HG02970 (cell line): ENCODE data around the gene AFTPH.
A peak's percentile ranks its signal among the peaks of the same experiment; 100 is the strongest.

Source experiments
- ATAC-seq: cut with Tn5 transposase; IDR thresholded peaks from one replicate; pipeline ENCODE4 v1.9.1; 2021; ENCODE audit warnings: mild to moderate bottlenecking, moderate library complexity, moderate number of reproducible peaks; ENCODE audit not compliant: unreplicated experiment, low FRiP score

The AFTPH gene

DNA sequence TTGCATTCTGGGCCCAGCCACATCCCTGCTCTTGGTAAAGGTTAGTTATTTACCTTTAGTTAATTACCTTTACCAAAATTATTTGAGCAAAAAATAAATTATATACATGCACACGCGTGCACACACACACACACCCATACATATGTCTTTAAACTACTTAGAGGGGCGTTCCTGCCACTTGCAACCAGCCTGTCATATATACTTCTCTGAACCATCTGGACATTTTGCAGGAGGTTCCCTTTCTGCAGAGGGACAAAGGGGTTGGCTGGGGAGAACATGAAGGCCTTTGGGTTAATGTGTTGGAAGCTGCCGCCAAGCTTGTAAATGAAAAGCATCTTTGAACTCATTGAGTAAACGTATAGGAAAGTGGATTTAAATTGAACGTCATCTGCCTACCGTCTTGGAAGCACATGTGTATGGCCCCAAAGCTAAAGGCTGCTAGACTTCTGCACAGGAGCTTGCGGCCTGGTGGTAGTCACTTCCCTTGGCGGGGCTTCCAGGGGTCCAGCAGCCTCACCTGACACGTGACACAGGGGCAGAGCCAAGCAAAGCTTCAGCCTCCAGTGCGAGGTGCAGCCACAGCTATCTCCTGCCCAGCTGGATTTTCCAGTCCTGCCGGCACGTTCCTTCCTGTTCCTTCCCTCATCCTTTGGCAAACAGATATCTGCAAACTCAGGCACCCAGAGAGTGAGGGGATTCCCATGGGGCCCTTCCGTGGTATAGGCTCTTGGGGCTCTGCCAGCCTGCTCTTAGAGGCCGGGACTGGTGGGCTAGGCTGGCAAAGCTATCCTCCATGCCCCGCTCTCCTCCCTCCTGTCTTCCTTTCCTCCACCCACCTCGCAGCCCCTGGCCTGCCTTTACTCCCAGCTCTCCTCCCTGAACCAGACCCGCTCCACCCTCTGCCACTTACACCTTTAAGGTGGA is 83.5 kb downstream of the AFTPH start:
- ATAC-seq = no peak

DNA sequence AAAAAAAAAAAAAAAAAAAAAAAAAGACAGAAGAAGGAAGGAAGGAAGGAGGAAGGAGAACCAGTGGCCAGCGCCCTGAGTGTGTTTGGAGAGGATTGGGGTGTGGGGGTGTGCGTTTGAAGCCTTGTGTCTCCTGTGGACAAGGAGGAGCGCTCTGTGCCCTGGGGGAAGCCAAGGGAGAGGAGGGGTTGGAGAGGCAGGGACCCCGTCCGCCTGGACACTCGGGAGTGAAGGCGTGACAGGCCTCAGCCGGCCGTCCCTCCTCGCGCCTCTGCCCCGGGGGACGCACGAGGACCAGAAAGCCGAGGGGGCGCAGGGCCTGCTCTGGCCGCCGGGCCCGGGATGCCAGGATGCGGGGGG is 84.7 kb downstream of the AFTPH start:
- ATAC-seq = no peak

DNA sequence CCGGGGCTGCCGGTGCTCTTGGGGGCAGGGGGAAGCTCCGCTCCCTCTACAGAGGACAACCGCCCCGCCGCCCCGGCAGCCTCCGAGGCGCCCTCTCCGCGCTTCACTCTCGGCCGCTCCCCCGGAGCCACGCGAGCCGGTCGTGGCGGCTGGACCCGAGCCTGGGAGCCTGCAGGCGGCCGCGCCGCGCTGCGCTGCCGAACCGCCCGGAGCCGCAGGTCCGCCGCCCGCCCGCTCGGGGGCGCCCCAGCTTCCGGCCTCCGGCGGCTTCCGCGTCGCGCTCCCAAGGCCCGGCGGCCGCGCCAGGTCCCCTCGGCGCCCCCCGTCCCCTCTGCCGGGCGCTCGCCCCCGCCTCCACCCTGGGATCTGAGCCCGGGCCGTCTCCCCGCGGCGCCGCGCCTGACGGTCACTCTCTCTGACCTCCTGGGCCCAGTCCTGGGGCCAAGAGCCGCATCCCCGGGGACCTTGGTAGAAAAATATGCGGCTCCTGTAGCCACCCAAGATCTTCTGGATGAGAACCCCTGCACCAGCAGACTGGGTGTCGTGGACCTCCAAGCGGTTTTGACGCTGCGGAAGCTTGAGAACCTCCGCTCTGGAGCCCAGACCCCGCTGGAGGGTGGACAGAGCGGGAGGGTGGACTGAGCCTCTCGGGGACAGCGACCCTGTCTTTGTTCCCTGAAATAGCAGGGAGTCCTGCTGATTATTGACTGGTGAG is 85.3 kb downstream of the AFTPH start:
- peak; percentile 46 for ATAC-seq

DNA sequence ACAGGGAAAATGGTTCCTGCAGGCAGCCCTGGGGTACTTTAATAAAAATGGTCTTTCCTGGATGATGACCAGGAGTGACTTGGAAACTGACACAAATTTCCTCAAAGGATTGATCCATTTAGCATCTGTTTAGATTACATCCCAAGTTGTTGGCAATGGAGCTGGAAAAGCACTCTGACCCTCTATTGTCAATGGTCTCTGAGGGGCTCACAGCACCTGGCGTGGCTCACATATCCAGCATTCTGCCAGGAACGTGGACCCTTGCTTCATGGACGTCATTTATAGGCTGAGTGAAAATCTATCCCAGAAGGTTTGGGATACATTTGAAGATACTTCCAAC is 85.8 kb downstream of the AFTPH start:
- no peak for ATAC-seq

DNA sequence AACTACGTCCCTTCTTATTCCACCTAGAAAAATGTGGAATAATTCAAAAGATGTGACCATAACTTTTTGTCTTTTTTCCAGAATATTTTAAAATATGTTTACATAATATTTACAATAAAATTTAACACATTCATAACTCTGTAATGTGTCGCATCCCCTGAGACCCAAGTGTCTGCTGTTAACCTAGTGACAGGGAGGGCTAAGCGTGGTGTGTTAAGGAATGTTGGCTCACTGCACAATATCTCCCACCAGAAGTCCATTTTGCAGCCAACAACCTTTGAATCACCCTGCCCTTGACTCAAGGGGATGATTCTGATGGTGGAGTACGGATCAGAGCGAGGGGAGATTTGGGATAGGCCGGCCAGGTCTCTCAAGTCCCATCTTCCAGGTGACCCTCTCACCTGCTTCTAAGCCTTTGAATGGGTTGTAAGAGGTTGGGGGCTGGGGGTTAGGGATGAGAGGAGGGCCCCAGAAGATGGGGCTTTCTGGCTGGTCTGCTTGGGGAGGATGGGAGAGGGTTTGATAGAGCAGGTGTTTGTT is 86.3 kb downstream of the AFTPH start:
- ATAC-seq = no peak

DNA sequence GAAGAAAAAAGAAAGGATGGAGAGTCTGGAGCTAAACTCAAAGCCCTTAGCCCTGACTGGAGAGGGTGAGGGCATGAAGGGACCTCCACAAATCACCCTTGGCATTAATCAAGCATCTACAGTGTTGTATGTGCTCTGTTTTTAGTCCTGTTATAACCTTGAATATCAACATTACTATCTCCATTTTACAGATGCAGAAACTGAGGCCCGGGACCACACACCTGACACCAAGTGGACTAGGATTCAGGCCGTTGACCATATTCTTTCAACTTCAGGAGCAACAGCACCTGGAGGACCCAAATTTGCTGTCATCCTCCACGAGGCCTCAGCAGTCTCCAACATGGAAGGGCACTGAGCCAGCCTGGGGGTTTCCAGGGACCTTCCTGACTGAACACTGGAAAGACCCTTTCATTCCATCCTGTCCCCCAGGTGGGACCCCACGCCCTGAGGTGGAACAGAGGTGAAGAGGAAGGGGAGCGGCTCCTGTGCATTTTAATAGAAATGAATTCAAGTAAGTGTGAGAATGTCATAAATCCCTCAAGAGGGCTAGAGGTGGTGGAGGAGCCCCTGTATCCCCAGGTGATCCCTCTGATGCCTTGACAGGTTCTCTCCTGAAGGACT is 88.6 kb downstream of the AFTPH start:
- ATAC-seq = no peak

DNA sequence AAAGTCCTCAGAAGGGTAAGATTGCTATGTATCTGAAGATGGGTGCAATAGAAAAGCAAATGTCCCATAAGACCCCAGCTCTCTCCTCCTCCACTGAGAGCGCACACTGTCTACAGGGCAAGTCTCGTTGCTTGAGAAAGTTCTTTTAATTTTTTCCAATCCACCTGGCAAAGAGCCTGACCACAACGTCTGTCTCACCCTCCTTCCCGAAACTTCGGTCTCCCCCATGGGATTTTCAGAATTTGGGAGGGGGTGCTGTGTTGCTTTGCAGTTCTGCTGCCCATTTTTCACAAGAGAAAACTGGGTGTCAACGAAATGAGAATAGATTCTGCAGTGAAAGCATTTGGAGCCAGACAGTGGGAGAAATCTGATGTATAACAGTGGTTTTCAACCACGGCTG is 89.1 kb downstream of the AFTPH start:
- ATAC-seq = no peak

DNA sequence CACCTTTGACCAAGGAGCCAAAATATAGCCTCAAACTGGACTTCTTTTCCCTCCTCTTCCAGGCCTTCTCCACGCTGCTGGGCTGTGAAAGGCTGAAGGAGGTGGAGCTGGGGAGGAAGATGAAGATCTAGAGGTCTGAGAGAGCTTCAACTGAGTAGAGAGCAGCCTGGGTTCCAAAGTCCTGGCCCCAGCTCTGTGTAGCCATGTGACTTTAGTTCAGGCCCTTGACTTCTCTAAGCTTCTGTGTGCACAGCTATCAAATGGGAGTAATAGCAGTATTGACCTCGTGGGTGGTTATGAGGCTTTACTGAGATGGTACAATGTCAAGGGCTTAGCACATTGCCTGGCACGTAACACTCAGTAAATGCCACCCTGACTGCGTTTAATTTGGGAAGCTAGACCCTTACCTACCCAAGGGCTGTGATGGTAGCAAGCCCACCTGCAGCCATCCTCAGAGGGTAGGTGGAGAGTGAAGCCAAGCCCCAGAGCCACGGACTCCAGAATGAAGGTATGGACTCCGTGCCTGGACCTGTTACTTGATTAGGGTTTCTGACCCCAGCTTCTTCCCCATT is 91.2 kb downstream of the AFTPH start:
- no peak for ATAC-seq

DNA sequence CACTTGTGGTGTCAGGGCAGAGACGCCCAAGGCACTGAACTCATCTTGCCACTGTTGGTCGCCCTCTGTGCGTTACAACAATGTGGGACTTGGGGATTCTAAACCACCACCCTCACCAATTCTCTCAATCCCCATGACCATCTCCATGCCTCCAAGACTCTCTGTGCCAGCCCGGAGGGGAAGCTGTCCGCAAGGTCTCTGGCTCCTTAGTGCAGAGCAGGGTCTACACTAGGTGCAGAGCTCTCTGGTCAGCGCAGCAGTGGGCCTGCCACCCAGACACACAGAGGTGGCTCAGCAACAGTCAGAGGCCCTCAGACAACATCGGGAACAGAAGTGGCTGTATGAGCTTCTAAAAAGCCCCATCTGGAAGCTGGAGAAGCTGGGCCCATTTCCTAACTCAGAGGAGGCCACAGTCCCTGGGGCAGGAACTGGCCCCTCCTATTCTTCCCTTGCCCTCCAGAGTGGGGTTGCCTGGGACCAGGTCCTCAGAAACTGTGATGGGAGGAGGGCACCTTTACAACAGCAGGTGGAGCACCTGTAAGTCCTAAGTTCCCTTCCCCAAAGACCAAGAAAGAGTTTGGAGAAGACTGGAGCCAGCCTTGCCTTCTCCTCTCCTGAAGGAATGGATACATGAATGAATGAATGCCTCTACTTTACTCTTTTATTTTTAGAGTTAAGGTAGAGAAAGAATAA is 91.9 kb downstream of the AFTPH start:
- ATAC-seq = no peak

DNA sequence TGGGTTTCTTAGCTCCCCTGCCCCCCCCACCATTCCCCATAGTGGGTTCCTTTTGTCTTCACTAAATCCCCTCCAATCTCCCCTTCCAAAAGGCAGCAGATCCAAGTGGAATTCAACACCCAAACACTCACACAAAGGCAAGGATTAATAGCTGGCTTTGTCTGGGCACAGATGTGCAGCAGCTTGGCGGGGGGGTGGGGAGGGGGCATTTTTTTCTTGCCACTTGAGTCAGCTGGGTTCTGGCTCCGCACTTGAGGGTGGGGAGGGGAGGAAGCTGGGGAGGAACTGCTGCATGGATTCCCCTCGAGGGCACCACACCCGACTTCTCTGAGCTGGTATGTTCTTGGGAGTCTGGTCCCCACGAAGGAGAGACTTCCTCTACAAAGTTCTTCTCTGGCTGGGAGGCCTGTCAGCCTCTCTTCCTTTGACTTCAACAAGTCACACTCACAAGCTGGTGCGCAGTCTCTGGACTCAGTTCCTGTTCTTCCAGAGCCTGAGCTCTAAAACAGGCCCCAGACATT is 93.6 kb downstream of the AFTPH start:
- ATAC-seq = no peak

DNA sequence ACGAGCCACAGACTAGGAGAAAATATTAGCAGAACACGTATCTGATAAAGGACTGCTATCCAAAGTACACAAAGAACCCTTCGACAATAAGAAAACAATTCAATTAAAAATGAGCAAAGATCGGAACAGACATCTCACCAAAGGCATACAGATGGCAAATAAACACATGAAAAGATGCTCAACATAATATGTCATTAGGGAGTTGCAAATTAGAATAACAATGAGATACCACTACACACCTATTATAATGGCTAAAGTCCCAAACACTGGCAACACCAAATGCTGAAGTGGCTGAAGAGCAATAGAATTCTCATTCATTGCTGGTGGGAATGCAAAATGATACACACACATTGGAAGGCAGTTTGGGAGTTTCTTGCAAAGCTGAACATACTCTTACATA is 96.5 kb downstream of the AFTPH start:
- ATAC-seq = no peak

DNA sequence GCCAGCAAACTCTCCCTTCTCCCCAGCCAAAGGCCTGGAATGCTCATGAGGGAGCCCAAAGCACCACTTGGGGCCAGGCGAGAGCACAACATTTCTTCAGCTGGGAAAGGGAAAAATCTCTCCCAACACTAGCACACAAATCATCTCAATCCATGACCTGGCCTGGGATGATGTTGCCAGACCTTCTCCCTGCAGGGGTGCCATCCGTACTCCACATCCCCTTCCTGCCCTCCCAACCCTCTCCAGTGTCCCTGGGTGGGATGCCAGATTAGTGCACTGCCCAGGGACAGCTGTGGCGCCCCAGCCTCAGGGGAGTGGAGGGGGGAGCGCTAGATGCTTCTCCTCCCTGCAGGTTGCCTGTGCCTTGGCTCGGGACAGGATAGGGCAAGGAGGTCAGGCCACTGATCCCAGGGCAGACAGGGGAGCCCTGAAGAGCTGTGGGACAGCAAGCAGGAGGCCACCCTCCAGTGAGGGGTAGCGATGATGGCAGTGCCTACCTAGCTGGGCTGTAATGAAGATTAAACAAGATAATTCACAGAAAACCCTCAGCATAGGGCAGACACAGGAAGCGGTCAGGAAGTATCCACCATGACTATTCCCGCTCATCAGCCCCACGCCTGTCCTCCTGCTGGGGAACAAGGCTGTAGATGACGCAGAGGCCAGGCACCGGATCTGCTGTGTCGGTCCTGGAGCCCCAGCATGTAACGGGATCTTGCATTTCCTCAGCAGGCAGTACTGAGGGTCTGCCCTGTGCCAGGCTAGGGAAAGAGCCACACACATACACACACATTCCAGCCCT is 98.5 kb downstream of the AFTPH start:
- ATAC-seq = no peak

DNA sequence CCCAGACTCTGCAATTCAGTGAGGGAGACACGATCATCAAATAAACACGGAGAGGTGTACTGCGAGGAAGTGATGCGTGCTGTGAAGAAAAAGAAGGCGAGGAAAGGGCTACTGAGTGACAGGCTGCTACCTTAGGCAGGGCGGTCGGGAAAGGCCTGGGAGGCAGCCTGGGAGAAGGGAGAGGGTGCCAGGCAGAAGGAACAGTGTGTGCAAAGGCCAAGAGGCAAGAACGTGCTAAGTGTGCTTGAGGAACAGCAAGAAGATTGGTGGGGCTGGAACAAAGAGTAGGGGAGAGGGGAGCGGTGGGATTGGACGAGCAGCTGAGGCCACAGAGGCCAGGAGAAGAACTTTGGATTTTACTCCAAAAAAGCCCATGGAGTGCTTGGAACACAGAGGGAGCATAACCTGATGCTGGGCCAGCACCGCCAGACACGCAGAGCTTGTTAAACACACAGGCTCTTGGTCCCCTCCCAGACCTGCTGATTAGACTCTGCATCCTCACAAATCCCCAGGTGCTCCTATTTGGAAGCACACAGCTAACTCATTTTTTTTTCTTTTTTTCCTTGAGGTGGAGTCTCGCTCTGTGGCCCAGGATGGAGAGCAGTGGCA is 99.2 kb downstream of the AFTPH start:
- no peak for ATAC-seq

DNA sequence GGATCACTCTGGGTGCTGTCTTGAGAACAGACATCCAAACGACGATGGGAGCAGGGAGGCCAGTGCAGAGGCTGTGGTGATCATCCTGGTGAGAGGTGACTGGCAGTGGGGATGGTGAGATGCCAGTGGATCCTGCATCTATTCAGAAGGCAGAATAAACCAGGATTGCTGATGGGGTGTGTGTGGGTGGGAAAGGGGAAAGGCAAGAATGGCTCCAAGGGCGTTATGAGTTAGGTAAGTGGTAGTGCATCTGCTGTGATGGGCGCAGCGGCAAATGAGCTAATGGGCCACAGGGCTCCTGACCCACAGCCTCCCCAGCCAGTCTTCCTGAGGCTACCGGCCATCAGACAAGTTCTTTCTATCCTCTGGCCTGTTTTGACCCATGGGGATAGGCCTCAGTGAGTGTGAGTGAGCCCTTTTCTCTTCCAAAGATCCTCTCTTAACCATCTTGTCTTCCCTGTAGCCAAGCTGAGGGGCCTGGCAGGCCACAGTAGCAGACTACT is 100.0 kb downstream of the AFTPH start:
- ATAC-seq = no peak

DNA sequence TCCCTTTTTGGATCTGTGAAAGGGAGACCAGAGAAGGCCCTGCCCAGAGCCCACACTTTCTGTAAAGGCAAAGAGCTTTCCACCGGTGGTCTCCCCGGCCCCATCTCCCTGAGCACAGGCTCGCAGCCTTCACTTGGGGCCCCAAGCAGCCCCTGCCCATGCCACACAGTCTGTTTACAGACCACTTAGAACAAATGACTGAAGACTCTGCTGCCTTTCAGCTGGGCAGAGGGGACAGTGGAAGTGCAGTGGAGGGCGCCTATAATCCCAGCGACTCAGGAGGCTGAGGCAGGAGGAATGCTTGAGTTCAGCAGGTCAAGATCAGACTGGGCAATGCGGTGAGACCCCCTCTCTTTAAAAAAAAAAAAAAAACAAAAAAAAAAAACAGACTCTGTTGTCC is 100.7 kb downstream of the AFTPH start:
- no peak for ATAC-seq

DNA sequence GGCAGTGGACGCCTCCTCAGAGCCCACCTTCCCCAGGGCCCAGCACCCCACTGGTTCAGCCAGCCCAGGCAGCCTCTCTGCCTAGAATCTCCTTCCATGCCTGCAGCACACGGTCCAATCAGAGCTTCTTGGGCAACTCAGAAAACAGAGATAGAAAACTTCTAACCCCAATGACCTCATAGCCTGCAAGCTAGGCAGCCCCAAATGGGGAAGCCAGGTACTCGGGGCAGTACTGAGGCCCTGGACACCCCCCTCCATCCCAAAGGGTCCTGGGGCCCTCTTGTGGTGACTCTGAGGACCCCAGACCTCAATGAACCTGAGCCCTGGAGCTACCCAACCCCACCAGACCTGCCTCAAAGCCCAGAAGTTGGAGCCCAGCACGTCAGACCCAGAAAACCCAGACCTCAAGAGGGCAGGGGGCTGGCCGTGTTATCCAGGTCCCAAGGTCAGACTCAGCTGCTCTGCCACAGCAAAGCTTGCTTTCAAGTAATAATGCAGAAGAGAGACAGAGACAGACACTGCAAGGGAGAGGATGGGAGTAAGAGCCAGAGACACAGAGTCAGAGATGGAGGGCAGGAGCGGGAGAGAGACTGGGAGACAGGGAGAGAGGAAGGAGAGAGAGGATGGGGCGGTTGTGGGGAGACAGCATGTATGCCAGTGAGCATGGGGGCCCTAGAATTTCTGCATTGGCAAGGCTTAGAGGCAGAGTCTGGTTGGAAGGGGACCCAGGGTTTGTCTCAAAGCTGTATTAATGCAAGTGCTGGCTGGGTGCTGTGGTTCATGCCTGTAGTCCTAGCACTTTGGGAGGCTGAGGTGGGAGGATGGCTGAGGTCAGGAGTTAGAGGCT is 101.4 kb downstream of the AFTPH start:
- no peak for ATAC-seq

DNA sequence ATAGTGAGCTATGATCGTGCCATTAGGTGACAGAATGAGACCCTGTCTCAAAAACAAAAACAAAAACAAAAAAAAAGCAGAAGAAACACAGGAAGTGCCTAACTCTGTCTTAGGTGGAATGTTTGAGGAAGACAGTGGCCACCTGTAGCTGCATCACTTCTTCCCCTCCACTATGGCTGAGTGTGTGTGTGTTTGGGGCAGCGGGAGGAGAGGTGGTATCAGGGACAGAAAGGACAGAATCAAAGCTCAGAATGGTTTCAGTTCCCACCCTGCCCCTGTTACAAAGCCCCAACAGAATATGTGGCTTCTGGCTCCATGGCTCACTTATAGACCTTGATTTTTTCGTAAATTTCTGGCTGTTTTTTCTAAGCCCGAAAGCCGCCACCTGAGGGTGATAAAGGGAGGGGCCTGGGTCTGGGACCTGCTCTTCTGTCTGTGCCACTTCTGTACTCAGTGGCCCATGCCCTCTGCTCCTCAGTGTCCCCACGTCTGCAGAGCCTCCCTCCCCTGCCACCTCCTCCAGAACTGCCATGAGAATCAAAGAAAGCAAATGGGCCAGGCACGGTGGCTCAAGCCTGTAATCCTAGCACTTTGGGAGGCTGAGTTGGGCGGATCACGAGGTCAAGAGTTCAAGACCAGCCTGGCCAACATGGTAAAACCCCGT is 102.2 kb downstream of the AFTPH start:
- no peak for ATAC-seq
